Measurements from ENCODE around the gene MRPS11.
"Not testable (repeated sequence)": the region's sequence is repeated elsewhere in the genome, so short reads cannot be mapped to it uniquely, and the experiment has no call there.

MRPS11 gene

DNA sequence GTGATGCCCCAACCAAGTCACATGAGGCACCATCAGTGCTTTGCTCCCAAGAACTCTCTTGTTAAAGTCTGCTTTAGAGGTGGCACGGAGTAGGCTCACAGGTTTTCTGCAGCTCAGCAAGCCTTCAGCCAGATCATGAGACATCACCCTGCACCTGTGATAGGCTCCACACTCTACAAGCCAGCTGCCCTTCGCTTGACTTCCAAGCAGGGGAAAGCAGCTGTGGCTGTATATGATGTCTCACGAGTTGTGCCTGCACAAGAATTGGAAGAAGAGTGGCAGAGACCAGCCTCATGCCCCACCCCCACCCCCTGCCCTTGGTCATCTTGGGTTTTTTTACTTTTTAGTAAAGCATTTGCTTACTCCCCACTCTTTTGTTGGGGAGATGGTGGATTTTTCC, 22.5 kb downstream of the MRPS11 start:
- no peak for DNase-seq (ENCODE audit: low read depth)

GRCh38 chr15:88491158-88491557, 23.6 kb downstream of the MRPS11 start:
- no peak for DNase-seq (ENCODE audit: low read depth)

DNA sequence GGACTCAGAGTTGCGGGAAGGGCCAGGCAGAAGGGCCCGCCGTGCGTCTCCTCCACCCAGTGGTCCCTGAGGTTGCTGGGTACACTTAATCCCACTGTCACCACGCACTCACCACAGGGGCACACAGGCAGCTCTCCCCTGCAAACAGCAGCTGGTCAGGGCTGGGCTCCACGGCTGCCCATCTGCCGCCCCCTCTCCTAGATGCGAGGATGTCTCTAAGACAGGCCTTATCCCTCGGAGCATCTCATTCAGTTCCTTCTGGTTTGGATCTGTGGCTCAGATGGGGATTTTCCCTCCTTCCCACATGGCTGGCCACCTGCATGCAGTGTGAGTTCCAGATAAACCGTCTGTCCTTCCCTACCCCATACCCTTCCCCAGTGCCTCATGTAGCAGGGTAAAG, 26.3 kb downstream of the MRPS11 start:
- DNase-seq (ENCODE audit: low read depth) = no peak

GRCh38 chr15:88497109-88497765, 29.7 kb downstream of the MRPS11 start:
- DNase-seq (ENCODE audit: low read depth) = no peak

DNA sequence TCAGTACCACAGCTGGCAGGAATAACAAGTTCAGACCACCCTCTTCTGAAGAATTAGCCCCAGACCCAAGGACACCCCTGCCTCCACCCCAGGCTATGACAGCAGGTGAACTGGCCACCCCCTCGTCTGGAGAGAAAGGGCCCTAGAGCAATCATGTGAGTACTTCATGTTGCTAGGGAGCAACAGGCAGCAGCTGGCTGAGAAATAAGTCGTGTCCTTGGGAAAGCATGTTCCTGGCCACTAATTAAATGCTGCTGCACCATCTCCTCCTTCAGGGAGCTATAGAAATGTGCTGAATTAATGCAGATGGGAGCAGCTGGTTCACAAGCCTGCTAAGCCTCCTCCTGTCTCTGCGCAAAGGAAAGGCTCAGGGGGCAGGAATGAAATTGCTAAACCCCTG, 31.5 kb downstream of the MRPS11 start:
- no peak for DNase-seq (ENCODE audit: low read depth)

DNA sequence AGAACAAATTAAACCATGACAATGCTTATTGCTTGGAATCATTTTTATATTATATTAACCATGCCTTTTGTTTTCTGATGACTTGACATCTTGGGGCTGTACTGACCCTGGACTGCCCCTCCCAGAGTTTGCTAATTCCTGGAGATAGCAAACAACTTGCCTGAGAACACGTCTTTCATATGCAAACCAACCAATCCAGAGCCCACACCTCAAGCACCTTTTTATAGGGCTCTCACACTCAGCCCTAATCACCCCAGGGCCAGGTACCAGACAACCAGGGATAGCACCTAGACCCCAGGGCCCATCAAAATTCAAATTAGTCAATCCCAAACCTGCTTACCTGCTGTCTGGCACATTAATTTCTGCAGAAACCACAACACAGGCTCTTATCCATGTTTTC, 36.9 kb downstream of the MRPS11 start:
- DNase-seq (ENCODE audit: low read depth) = no peak

DNA sequence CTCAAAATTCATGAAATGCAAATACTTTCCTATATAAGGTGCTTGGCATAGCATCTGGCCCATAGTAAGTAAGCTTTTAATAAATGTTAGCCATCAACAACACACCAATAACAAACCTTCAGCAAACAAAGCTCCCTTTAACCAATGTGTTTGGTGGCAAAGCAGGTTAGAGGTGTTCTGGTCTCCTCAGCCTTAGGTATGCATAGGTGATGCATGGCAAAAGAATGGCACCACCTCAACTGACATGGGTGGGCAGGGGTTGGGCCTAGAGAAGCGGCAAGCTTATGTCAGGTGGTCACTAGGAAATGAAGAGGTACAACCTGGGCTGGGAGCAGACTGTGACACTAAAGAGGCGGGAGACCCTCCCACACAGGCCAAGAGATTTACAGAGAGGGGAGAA, 38.2 kb downstream of the MRPS11 start:
- DNase-seq (ENCODE audit: low read depth) = no peak

DNA sequence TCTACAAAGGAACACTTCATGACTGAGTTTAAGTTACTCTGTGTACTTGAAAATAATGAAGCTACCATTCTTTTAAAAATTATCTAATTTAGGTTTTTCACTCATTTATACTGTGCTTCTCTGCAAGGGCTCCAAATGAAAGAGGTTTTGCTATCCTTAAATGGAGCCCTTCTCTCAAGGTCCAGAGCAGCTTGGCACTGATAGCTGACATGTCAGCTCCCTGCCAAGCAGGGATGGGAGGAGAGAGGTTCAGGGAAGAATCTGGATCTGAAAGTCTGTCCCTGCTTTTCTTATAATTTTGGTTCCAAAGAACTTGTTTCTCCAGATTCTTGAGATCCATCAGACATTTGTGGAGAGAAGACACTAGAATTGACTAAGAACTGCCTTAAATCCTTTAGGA, 39.1 kb downstream of the MRPS11 start:
- no peak for DNase-seq (ENCODE audit: low read depth)

DNA sequence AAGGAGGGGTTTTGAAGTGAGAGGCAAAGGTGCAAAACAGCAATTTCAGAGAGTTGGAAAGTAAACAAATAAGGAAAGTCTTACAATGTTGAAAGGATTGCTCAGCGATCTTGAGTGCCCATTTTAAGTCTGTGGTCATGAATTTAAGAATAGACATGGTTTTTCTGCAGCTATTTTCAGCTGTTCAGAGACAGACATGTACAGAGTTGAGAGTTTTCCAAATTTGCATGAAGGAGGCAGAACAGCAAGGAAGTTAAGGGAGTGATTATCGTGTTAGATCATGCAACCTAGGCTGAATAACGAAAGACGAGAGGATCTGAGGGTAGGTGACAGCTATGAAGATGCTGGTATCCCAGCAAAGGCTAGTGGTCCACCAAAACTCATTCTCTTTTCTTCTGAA, 41.8 kb downstream of the MRPS11 start:
- DNase-seq (ENCODE audit: low read depth) = no peak

- no peak for DNase-seq (ENCODE audit: low read depth)
Observed at GRCh38 chr15:88509964-88510363, 42.5 kb downstream of the MRPS11 start.

GRCh38 chr15:88511161-88511560, 43.7 kb downstream of the MRPS11 start:
- DNase-seq (ENCODE audit: low read depth) = no peak

DNA sequence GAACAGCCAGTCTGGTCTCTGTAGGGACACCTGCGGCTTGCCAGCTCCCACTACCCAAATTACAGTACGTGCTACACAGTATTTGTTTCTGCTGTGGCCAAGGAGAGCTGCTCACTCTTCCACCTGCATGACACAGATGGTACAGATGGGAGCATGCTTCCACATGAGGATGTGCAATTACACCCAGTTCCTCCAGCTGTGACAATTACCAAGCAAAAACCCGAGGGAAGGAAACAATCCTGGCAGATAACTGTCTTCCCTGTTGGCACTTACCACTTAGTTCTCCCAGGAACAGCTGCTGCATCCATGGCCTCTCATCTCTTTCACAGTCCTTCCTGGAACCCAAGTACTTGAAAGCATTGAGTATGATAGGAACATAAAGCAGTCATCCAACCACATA, 44.6 kb downstream of the MRPS11 start:
- no peak for DNase-seq (ENCODE audit: low read depth)

DNA sequence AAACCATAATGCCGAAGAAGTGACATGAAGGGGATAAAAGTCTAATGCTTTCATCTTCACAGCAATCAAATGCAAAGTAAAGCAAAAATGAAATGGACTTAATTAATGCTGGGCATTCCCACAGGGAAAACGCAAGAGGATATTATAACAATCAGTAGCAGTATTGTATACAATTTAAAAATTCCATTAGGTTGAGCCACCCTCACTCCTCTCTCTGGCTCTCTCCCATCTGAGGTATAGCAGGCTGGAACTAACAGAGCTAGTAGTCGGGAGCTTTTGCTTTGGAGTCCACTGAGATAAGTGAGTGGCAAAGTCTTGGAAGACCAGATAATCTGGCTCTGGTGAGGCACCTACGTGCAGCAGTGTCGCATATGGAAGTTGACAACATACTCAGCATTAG, 45.1 kb downstream of the MRPS11 start:
- no peak for DNase-seq (ENCODE audit: low read depth)

GRCh38 chr15:88513195-88513594, 45.7 kb downstream of the MRPS11 start:
- DNase-seq (ENCODE audit: low read depth) = no peak

GRCh38 chr15:88518903-88519302, 51.4 kb downstream of the MRPS11 start:
- DNase-seq (ENCODE audit: low read depth) = no peak

DNA sequence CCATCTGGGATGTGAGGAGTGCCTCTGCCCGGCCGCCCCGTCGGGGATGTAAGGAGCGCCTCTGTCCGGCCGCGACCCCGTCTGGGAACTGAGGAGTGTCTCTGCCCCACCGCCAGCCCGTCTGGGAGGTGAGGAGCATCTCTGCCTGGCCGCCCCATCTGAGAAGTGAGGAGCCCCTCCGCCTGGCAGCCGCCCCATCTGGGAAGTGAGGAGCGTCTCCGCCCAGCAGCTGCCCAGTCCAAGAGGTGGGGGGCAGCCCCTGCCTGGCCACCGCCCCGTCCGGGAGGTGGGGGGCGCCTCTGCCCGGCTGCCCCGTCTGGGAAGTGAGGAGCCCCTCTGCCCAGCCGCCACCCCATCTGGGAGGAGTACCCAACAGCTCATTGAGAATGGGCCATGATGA, 56.6 kb downstream of the MRPS11 start:
- DNase-seq (ENCODE audit: low read depth) = not testable (repeated sequence)

- no peak for DNase-seq (ENCODE audit: low read depth)
Observed at GRCh38 chr15:88525418-88525817, 57.9 kb downstream of the MRPS11 start.

- no peak for DNase-seq (ENCODE audit: low read depth)
Observed at GRCh38 chr15:88526247-88526879, 58.9 kb downstream of the MRPS11 start.

GRCh38 chr15:88529021-88529630, 61.6 kb downstream of the MRPS11 start:
- no peak for DNase-seq (ENCODE audit: low read depth)

Data from activated T-cell treated with anti-CD3 and anti-CD28 coated beads for 48 hours (primary cell).